Liver (tissue), 9 donors: ENCODE data around the gene SP2. TPM values are rescaled to one million over a fixed set of nuclear protein-coding genes. Genes with fewer than 3 reads are reported as not detected.
A peak's percentile ranks its signal among the peaks of the same experiment; 100 is the strongest.

ENCODE experiments used
- DNase-seq: peaks from one replicate; pipeline ENCODE4 v3.0.0-alpha.2; 2017; ENCODE audit warnings: low spot score
- H3K27ac ChIP-seq, 2 donors: one replicate each; pipeline ENCODE4 v1.7.0; 2013; ENCODE audit warnings: inconsistent platforms in 2 of 2, low read length in 2 of 2, control low read depth in 1 of 2, low read depth in 1 of 2, mild to moderate bottlenecking in 1 of 2
- H3K27me3 ChIP-seq, 4 donors: one replicate each; pipeline versions ENCODE4 v1.6.1 to v1.7.0; 2013; ENCODE audit warnings: low read length in 3 of 4, inconsistent platforms in 1 of 4, mild to moderate bottlenecking in 1 of 4, moderate library complexity in 1 of 4; ENCODE audit not compliant: control insufficient read depth in 4 of 4, insufficient read depth in 4 of 4
- H3K36me3 ChIP-seq, 4 donors: one replicate each; pipeline versions ENCODE4 v1.6.1 to v1.7.0; 2013; ENCODE audit warnings: low read length in 3 of 4, mild to moderate bottlenecking in 3 of 4, low read depth in 1 of 4, moderate library complexity in 1 of 4; ENCODE audit not compliant: control insufficient read depth in 4 of 4, insufficient read depth in 3 of 4
- H3K4me1 ChIP-seq, 4 donors: one replicate each; pipeline versions ENCODE4 v1.6.1 to v1.7.0; 2013; ENCODE audit warnings: low read length in 3 of 4, mild to moderate bottlenecking in 3 of 4, moderate library complexity in 1 of 4; ENCODE audit not compliant: control insufficient read depth in 4 of 4, insufficient read depth in 4 of 4
- H3K4me3 ChIP-seq, 3 donors: one replicate each; pipeline versions ENCODE4 v1.6.1 to v1.7.0; 2013; ENCODE audit warnings: low read length in 3 of 3, control low read depth in 1 of 3, low read depth in 1 of 3, mild to moderate bottlenecking in 1 of 3
- H3K9ac ChIP-seq, 2 donors: one replicate each; pipeline ENCODE4 v1.7.0; 2013; ENCODE audit warnings: low read length in 2 of 2, mild to moderate bottlenecking in 2 of 2, moderate library complexity in 2 of 2, control low read depth in 1 of 2, low read depth in 1 of 2
- H3K9me3 ChIP-seq, 4 donors: one replicate each; pipeline versions ENCODE4 v1.6.1 to v1.7.0; 2013; ENCODE audit warnings: low read length in 3 of 4; ENCODE audit not compliant: control insufficient read depth in 4 of 4
- EGR1 ChIP-seq, 2 donors: IDR thresholded peaks; 2 replicates each; pipeline ENCODE4 v1.6.1; 2016 to 2018; ENCODE audit warnings: antibody characterized with exemption in 2 of 2, low read depth in 2 of 2
- FOXA1 ChIP-seq: IDR thresholded peaks from 2 replicates; pipeline ENCODE4 v1.6.1; 2016; ENCODE audit warnings: antibody characterized with exemption
- FOXA2 ChIP-seq: IDR thresholded peaks from 2 replicates; pipeline ENCODE4 v1.6.1; 2016; ENCODE audit warnings: antibody characterized with exemption
- GABPA ChIP-seq, 2 donors: IDR thresholded peaks in 1 of 2; conservative IDR thresholded peaks in 1 of 2; 2 replicates each; pipeline ENCODE4 v1.6.1; 2016; ENCODE audit warnings: antibody characterized with exemption in 2 of 2, mild to moderate bottlenecking in 1 of 2, moderate library complexity in 1 of 2
- HNF4A ChIP-seq, 2 donors: conservative IDR thresholded peaks; 2 replicates each; pipeline ENCODE4 v1.6.1; 2016; ENCODE audit warnings: antibody characterized with exemption in 2 of 2, mild to moderate bottlenecking in 2 of 2
- HNF4G ChIP-seq: IDR thresholded peaks from 2 replicates; pipeline ENCODE4 v1.6.1; 2016; ENCODE audit warnings: antibody characterized with exemption
- JUND ChIP-seq, 2 donors: IDR thresholded peaks; 2 replicates each; pipeline ENCODE4 v1.6.1; 2016; ENCODE audit warnings: antibody characterized with exemption in 2 of 2
- NR2F2 ChIP-seq: IDR thresholded peaks from 2 replicates; pipeline ENCODE4 v1.6.1; 2016; ENCODE audit warnings: antibody characterized with exemption
- RAD21 ChIP-seq, 2 donors: IDR thresholded peaks; 2 replicates each; pipeline ENCODE4 v1.6.1; 2016; ENCODE audit warnings: antibody characterized with exemption in 2 of 2, mild to moderate bottlenecking in 2 of 2
- RXRA ChIP-seq, 2 donors: IDR thresholded peaks; 2 replicates each; pipeline ENCODE4 v1.6.1; 2017 to 2018; ENCODE audit warnings: antibody characterized with exemption in 2 of 2, mild to moderate bottlenecking in 1 of 2
- SP1 ChIP-seq: IDR thresholded peaks from 2 replicates; pipeline ENCODE4 v1.6.1; 2018; ENCODE audit warnings: antibody characterized with exemption, mild to moderate bottlenecking
- TAF1 ChIP-seq: conservative IDR thresholded peaks from 2 replicates; pipeline ENCODE4 v1.6.1; 2016; ENCODE audit warnings: antibody characterized with exemption, mild to moderate bottlenecking
- YY1 ChIP-seq: IDR thresholded peaks from 2 replicates; pipeline ENCODE4 v1.6.1; 2016; ENCODE audit warnings: antibody characterized with exemption, mild to moderate bottlenecking
- WGBS: extraction: QIAGEN DNeasy Blood & Tissue Kit; methylation state at CpG from one replicate; pipeline ENCODE4 v1.1.7; 2013; 5-methylcytosine and 5-hydroxymethylcytosine counted together
- polyA plus RNA-seq, 2 donors: library from polyadenylated mRNA; stranded (reverse) in 1 of 2; unstranded in 1 of 2; fragments of 200-250 nt in 1 of 2; fragments of >200 nt in 1 of 2; fragmentation: Nextera tagmentation in 1 of 2; extraction: Ambion mirVana in 1 of 2; gene quantifications; one replicate each; pipeline versions ENCODE4 v1.2.1 to v1.2.3, GENCODE V29; 2013 to 2015
- total RNA-seq, 2 donors: library from RNA; depleted of rRNA; stranded (reverse); fragments of >200 nt; gene quantifications; one replicate each; pipeline ENCODE4 v1.2.3, GENCODE V29; 2014
- TF ChIP-seq, protein P1 (sequence below): IDR thresholded peaks from 2 replicates; pipeline ENCODE4 v1.6.1; 2016; ENCODE audit warnings: antibody characterized with exemption
- TF ChIP-seq, protein P2 (sequence below): fragments of 150-350 bp; IDR thresholded peaks from 2 replicates; pipeline ENCODE4 v1.5.1; 2017; ENCODE audit warnings: improper control_type of control experiment, low read depth, low read length; ENCODE audit not compliant: missing input control
- TF ChIP-seq, protein P3 (sequence below): IDR thresholded peaks from 2 replicates; pipeline ENCODE4 v1.6.1; 2016; ENCODE audit warnings: antibody characterized with exemption, mild to moderate bottlenecking
- TF ChIP-seq, protein P4 (sequence below): IDR thresholded peaks from 2 replicates; pipeline ENCODE4 v1.6.1; 2016; ENCODE audit warnings: antibody characterized with exemption
- TF ChIP-seq, protein P5 (sequence below): IDR thresholded peaks from 2 replicates; pipeline ENCODE4 v1.6.1; 2016; ENCODE audit warnings: antibody characterized with exemption
- donor health status: healthy.
- donor health status: healthy.
- donor health status: healthy.
- donor health status: healthy.
- donor health status: healthy.

The SP2 gene
- total and polyA plus RNA-seq, 4 donors, result 2.2 to 5.7 (median 3.8) TPM

DNA sequence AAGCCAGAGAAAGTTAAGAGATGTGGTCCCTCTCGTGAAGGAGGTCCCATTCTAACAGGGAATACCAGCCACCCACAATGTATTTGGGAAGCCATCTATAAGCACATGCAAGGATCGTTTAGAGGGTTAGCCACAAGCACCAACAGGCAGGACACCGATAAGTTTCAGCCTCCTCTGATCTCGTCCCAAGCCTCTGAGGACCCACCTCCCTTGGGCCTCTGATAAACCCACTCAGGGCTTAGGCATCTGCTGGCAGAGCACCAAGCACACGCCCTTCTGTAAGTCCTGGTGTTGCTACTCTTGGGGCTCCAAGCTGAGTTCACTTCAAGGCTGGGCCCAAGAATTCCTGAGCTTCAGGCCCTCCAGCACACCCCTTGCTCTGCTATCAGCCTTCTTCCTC is 39.9 kb downstream of the SP2 start:
- H3K9me3 ChIP-seq, result no peaks in the 10 kb centered on the region
- DNase-seq, result peak; percentile 77
- H3K4me1 ChIP-seq, result peaks cover 0 to 8% (median 1%) of the 10 kb centered on the region in 4 donors
- H3K4me3 ChIP-seq, result no peak overlapping the region
- H3K36me3 ChIP-seq, result peaks cover 0 to 1% (median 0%) of the 10 kb centered on the region in 4 donors
- TF ChIP-seq SP1, result no peak
- TF ChIP-seq, protein P1, sequence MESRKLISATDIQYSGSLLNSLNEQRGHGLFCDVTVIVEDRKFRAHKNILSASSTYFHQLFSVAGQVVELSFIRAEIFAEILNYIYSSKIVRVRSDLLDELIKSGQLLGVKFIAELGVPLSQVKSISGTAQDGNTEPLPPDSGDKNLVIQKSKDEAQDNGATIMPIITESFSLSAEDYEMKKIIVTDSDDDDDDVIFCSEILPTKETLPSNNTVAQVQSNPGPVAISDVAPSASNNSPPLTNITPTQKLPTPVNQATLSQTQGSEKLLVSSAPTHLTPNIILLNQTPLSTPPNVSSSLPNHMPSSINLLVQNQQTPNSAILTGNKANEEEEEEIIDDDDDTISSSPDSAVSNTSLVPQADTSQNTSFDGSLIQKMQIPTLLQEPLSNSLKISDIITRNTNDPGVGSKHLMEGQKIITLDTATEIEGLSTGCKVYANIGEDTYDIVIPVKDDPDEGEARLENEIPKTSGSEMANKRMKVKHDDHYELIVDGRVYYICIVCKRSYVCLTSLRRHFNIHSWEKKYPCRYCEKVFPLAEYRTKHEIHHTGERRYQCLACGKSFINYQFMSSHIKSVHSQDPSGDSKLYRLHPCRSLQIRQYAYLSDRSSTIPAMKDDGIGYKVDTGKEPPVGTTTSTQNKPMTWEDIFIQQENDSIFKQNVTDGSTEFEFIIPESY, result no peak
- no peak for TF ChIP-seq TAF1
- no peak for TF ChIP-seq JUND (IDR thresholded peaks at IDR 0.05)
- TF ChIP-seq EGR1 (IDR thresholded peaks at IDR 0.05; ENCODE audit: low read depth in 2 of 2), result no peak
- TF ChIP-seq, protein P2, sequence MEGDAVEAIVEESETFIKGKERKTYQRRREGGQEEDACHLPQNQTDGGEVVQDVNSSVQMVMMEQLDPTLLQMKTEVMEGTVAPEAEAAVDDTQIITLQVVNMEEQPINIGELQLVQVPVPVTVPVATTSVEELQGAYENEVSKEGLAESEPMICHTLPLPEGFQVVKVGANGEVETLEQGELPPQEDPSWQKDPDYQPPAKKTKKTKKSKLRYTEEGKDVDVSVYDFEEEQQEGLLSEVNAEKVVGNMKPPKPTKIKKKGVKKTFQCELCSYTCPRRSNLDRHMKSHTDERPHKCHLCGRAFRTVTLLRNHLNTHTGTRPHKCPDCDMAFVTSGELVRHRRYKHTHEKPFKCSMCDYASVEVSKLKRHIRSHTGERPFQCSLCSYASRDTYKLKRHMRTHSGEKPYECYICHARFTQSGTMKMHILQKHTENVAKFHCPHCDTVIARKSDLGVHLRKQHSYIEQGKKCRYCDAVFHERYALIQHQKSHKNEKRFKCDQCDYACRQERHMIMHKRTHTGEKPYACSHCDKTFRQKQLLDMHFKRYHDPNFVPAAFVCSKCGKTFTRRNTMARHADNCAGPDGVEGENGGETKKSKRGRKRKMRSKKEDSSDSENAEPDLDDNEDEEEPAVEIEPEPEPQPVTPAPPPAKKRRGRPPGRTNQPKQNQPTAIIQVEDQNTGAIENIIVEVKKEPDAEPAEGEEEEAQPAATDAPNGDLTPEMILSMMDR, result no peak
- TF ChIP-seq RXRA (IDR thresholded peaks at IDR 0.05), result no peak
- no peak for TF ChIP-seq GABPA (IDR thresholded peaks at IDR 0.05 in 1 of 2, conservative IDR thresholded peaks at IDR 0.05 in 1 of 2)
- TF ChIP-seq FOXA1, result no peak
- no peak for TF ChIP-seq FOXA2
- TF ChIP-seq HNF4G, result no peak
- TF ChIP-seq YY1, result no peak
- TF ChIP-seq HNF4A (conservative IDR thresholded peaks at IDR 0.05), result no peak
- TF ChIP-seq NR2F2, result no peak
- TF ChIP-seq, protein P3, sequence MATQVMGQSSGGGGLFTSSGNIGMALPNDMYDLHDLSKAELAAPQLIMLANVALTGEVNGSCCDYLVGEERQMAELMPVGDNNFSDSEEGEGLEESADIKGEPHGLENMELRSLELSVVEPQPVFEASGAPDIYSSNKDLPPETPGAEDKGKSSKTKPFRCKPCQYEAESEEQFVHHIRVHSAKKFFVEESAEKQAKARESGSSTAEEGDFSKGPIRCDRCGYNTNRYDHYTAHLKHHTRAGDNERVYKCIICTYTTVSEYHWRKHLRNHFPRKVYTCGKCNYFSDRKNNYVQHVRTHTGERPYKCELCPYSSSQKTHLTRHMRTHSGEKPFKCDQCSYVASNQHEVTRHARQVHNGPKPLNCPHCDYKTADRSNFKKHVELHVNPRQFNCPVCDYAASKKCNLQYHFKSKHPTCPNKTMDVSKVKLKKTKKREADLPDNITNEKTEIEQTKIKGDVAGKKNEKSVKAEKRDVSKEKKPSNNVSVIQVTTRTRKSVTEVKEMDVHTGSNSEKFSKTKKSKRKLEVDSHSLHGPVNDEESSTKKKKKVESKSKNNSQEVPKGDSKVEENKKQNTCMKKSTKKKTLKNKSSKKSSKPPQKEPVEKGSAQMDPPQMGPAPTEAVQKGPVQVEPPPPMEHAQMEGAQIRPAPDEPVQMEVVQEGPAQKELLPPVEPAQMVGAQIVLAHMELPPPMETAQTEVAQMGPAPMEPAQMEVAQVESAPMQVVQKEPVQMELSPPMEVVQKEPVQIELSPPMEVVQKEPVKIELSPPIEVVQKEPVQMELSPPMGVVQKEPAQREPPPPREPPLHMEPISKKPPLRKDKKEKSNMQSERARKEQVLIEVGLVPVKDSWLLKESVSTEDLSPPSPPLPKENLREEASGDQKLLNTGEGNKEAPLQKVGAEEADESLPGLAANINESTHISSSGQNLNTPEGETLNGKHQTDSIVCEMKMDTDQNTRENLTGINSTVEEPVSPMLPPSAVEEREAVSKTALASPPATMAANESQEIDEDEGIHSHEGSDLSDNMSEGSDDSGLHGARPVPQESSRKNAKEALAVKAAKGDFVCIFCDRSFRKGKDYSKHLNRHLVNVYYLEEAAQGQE, result no peak
- TF ChIP-seq, protein P4, sequence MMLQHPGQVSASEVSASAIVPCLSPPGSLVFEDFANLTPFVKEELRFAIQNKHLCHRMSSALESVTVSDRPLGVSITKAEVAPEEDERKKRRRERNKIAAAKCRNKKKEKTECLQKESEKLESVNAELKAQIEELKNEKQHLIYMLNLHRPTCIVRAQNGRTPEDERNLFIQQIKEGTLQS, result no peak
- TF ChIP-seq RAD21 (IDR thresholded peaks at IDR 0.05), result no peak
- TF ChIP-seq, protein P5, sequence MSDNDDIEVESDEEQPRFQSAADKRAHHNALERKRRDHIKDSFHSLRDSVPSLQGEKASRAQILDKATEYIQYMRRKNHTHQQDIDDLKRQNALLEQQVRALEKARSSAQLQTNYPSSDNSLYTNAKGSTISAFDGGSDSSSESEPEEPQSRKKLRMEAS, result no peak
- no peaks in the 10 kb centered on the region for H3K27me3 ChIP-seq
- no peak overlapping the region for H3K27ac ChIP-seq
- no peak overlapping the region for H3K9ac ChIP-seq
- 91% methylated on average over 5 of the region's 5 CpGs for WGBS
